Germinal center (tissue), 1 donor: Measurements from ENCODE around the gene EP300.
"Not testable (repeated sequence)": the region's sequence is repeated elsewhere in the genome, so short reads cannot be mapped to it uniquely, and the experiment has no call there.

Experiments
- DNase-seq: peaks from one replicate; pipeline ENCODE4 v3.0.0; 2012; ENCODE audit warnings: mixed read lengths, low spot score

Gene EP300

DNA sequence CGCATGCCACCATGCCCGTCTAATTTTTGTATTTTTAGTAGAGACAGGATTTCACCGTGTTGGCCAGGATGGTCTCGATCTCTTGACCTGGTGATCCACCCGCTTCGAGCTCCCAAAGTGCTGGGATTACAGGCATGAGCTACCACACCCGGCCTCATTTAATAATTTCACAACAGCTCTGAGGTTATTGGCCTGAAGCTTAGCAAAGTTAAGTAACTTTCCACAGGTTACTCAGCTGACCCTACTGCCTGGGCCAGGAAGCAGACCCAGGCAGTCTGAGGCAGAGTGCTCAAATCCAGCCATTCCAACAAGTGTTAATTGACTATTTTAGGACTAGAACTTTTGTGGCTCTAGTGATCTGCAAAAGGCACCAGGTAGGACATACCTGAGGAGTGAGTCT lies 60.5 kb downstream of the EP300 start:
- no peak for DNase-seq

GRCh38 chr22:41157083-41157482 lies 64.7 kb downstream of the EP300 start:
- DNase-seq, result no peak

- no peak for DNase-seq
These were observed 76.8 kb downstream of the EP300 start for GRCh38 chr22:41169157-41169556.

- DNase-seq, result no peak
These were observed 79.6 kb downstream of the EP300 start for GRCh38 chr22:41171996-41172395.

DNA sequence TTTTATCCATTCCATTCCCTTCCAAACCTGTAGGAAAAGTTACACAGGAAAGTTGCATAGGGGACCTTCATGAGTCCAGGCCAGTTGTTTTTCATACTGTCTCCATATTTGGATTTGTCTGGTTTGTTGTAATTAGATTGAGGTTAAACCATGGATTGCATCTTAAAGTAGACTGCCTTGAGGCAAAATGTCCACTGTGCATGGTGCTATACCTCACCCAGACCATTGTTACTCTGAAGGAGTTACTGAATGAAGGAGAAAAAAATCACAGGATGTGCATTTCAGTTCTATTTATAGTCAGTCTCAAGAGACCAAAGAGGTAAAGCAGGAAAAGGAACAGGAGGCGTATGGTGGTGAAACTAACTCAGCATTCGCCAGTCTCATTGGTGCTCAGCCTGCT lies 83.2 kb downstream of the EP300 start:
- DNase-seq, result no peak

DNA sequence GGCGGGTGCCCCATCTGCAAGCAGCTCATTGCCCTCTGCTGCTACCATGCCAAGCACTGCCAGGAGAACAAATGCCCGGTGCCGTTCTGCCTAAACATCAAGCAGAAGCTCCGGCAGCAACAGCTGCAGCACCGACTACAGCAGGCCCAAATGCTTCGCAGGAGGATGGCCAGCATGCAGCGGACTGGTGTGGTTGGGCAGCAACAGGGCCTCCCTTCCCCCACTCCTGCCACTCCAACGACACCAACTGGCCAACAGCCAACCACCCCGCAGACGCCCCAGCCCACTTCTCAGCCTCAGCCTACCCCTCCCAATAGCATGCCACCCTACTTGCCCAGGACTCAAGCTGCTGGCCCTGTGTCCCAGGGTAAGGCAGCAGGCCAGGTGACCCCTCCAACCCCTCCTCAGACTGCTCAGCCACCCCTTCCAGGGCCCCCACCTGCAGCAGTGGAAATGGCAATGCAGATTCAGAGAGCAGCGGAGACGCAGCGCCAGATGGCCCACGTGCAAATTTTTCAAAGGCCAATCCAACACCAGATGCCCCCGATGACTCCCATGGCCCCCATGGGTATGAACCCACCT lies 84.7 kb downstream of the EP300 start:
- no peak for DNase-seq

DNA sequence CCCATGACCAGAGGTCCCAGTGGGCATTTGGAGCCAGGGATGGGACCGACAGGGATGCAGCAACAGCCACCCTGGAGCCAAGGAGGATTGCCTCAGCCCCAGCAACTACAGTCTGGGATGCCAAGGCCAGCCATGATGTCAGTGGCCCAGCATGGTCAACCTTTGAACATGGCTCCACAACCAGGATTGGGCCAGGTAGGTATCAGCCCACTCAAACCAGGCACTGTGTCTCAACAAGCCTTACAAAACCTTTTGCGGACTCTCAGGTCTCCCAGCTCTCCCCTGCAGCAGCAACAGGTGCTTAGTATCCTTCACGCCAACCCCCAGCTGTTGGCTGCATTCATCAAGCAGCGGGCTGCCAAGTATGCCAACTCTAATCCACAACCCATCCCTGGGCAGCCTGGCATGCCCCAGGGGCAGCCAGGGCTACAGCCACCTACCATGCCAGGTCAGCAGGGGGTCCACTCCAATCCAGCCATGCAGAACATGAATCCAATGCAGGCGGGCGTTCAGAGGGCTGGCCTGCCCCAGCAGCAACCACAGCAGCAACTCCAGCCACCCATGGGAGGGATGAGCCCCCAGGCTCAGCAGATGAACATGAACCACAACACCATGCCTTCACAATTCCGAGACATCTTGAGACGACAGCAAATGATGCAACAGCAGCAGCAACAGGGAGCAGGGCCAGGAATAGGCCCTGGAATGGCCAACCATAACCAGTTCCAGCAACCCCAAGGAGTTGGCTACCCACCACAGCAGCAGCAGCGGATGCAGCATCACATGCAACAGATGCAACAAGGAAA lies 85.4 kb downstream of the EP300 start:
- no peak for DNase-seq

GRCh38 chr22:41178425-41178975 lies 86.1 kb downstream of the EP300 start:
- no peak for DNase-seq

- not testable (repeated sequence) for DNase-seq
These were observed 88.0 kb downstream of the EP300 start for GRCh38 chr22:41180362-41180761.

- no peak for DNase-seq
These were observed 88.5 kb downstream of the EP300 start for GRCh38 chr22:41180926-41181325.

DNA sequence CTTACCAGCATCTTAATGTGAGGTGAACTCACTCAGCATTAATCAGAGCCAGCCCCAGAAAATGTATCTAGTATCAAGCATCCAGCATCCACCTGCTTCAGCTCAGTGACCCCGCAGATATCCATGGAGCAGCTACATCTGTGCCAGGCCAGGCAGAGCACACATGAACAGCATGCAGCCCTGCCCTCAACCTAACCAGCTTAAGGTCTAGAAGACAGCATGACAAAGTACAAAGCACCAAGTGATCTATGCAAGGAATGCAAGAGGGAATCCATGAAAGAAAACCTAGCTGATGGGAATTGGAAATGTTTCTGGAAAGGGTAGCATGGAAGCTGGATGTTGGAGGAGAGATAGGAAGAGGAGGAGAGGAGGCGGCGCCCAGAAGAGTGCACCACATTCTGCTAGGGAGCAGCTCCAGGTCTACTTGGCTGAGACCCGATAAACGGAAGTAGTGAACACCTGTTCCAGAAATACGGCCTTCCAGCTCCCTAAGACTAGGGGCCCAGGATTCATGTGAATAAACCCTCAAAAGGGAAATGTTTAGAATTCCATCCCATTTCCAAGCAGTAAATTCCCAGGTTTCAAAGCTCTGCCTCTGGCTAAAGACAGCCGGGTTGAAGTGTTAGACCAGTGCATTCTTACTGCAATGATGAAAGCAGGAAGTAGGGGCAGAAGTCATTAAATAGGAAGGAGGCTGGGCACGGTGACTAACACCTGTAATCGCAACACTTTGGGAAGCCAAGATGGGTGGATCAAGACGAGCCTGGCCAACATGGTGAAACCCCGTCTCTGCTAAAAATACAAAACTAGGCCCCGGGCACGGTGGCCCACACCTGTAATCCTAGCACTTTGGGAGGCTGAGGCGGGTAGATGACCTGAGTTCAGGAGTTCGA lies 89.2 kb downstream of the EP300 start:
- DNase-seq, result no peak

GRCh38 chr22:41184679-41185078 lies 92.3 kb downstream of the EP300 start:
- DNase-seq, result no peak

DNA sequence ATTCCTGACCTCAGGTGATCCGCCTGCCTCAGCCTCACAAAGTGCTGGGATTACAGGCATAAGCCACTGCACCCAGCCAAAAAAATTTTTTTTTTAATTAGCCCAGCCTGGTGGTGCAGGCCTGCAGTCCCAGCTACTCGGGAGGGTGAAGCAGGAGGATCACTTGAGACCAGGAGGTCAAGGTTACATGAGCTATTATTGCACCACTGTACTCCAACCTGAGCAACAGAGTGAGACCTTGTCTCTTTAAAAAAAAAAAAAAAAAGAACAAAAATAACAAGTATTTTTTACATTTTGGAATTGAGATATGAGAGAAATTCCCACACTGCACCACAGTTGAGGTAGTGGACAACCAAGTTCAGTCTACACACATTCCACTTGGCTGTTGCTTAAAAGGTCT lies 99.1 kb downstream of the EP300 start:
- no peak for DNase-seq

DNA sequence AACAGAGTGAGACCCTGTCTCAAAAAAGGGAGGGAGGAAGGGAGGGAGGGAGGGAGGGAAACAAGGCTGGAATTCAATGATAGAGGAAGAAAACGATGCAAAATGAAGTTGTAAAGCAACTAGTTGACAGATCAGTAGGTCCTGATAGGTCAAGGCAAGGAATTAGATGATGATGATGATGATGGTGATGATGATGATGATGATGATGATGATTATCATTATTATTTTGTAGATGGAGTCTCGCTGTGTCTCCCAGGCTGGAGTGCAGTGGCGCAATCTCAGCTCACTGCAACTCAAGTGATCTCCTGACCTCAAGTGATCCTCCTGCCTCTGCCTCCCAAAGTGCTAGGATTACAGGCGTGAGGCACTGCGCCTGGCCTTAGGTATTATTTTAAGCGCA lies 101.4 kb downstream of the EP300 start:
- no peak for DNase-seq

DNA sequence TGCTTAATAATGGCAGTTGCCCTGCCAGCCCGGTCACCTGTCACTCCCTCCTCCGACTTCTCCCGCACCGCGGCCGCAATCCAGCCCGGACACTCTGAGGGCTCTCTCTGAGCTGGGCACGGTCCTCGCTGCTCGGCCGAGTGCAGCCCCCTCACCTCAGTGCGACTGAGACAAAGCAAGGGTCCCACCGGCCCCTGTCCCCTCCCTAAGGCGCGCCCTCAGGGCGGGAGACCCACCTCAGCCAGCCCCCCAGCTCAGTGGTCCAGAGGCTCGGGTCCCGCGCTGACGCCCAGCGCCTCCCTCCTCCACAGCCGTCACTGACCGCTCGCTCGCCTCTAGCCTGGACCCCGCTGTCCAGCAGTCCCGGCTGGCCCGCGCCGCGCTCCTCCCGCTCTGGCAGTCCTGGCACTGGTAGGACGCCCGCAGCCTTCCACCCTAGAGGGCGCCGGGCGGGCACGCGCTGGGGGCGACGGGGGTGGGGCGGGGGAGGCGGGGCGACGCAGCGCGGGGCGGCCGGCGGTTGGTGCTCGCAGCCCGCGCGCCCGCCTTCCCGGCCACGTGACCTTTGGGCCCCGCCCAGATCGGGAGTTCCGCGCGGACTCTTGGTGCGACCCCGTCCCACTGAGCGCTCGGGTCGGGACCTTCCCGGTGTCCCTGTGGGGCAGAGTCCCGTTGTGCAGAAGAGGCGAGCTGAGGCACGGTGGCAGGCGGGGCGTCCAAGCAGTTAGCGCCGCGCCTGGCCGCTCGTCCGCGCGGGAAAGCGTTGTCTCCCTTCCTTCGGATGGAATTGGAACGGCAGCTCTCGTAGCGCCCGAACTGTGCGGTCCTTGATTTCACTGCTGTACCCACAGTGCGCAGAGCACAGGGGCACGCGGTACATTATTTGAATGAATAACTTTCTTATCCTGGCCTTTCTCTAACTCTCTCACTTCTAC lies 104.9 kb downstream of the EP300 start:
- peak; percentile 94 for DNase-seq

DNA sequence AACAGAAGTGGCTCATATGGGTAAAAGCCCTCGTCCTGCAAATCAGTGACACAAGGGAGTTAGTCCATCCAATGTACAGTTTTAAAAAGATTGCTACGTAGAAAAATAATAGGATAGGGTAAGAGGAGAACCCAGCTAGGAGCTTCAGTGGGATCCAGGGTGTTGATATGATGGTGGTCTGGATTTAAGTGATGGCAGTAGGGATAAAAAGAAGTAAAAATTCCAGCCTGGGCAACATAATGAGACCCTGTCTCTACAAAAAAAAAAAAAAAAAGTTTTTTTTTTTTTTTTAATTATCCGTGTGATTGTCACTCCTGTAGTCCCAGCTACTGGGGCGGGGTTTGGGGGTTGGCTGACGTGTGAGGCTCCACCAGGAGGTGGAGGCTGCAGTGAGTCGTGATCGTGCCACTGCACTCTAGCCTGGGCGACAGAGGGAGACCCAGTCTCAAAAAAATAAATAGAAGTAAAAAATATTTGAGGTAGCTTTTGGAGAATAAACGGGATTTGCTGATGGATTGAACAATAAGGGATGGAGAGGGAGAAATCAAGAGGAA lies 105.7 kb downstream of the EP300 start:
- no peak for DNase-seq

- DNase-seq, result no peak
These were observed 108.7 kb downstream of the EP300 start for GRCh38 chr22:41201141-41201540.

DNA sequence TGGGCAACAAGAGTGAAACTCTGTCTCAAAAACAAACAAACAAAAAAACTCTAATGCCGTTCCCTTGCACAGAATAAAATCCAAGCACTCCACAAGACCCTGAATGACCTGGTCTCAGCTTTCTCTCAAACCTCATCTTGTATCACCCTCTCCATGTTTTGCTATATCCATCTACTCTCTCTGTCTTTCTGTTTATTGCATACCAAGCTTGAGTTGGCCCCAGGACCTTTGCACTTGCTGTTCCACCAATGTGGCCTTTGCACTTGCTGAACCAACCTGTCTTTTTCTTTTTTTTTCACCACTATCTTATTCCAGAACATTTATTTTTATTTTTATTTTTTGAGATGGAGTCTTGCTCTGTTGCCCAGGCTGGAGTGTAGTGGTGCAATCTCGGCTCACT lies 110.7 kb downstream of the EP300 start:
- no peak for DNase-seq

DNA sequence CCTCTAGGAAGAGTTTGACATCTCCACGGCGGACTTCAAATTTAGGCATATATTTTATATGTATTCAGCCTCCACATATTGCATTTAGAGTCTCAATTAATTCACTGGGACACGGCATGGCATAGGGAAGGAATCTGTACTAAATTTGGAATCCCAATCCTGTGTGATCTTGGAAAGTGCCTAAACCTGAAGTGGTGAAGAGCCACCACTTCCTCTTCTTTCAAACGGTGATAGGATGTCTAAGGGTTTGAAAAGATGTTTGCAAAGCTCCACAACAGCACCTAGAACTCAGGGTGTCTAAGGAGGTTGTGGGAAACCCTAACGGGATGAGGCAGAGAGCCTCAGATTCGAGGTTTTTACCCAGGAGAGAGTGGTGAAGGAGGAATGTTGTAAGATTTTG lies 111.7 kb downstream of the EP300 start:
- no peak for DNase-seq

DNA sequence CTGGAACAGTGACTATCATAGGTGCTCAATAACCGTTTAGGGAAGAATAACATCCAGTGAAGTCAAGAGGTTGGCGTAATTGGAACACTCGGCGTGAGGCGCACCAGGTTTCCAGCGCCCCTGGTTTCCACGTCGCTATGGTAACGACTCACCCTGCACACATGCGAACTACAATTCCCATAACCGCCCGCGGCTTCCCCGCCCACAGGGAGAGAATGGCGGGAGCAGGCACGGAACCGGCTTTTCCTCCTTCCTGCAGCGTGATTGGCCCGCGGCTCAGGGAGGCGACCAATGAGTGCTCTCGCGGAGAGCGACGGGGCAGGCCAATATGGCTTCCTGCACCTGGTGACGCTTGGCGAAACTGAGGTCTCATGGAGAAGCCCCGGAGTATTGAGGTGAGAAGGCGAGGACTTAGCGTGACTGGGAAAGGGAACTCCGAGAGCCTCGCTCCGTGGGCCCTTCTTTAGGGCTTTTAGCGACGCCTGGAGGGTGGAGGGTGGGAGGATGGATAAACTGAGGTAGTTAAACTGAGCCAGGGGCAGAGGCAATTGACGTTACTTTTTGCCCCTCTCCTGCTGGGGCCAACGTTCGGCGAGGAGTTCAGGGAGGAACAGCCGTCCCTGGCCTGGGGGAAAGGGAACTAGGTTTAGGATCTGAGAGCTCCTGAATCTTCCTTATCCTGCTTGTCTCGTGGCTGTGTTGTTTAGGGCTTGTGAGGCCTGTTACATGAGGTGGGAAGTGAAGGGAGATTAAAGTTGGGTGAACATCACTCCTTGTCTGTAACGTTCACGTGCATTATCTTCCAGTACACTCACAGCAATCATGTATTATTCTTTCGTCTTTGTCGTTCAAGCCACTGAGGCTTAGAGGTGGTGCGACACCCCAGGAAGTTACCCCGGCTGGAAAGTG lies 112.9 kb downstream of the EP300 start, which contains the start of gene L3MBTL2:
TSS of gene L3MBTL2 (plus strand) at position 321 of the 909 bp plus-strand sequence. CDS start at position 372, 51 bp downstream.
- DNase-seq, result peak; percentile 99
